ENCODE measurements around the gene EIF3J. TPM values are rescaled to one million over a fixed set of nuclear protein-coding genes. Genes with fewer than 3 reads are reported as not detected.

EIF3J gene
- total RNA-seq, 1 donor from 2014 or later = 78.9 TPM

DNA sequence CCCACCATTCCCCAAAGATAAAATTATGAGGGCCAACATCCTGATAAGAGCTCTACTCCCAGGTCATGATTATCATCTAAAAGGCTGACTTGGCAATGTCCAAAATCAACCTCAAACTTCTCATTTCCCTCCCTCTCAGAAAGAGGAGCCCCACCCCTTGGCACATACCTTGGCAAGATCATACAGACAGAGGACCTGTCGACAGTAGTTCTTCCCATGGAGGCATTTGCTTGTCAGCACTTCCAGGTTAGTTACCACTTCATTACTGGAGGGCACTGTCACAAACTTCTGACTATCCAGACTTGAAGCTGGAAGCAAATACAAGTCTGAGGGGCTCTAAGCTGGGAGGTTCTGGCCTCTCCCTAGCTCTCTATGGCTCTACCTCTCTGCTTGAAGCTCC is 37.8 kb downstream of the EIF3J start:
- intact Hi-C loops (cut with micrococcal nuclease) = no loop called here
- Mint-ChIP-seq H3K27me3 (no peaks in the 10 kb centered on the region), H3K27ac (peak overlapping the region; percentile 59), H3K36me3 (ENCODE audit: low read depth) (peaks cover 49% of the 10 kb centered on the region), H3K9me3 (no peaks in the 10 kb centered on the region), H3K4me1 (peaks cover 5% of the 10 kb centered on the region), H3K4me3 (no peak overlapping the region)
- DNase-seq (no peak), ATAC-seq (ENCODE audit: low read depth) (no peak)
- TF ChIP-seq, protein P1, sequence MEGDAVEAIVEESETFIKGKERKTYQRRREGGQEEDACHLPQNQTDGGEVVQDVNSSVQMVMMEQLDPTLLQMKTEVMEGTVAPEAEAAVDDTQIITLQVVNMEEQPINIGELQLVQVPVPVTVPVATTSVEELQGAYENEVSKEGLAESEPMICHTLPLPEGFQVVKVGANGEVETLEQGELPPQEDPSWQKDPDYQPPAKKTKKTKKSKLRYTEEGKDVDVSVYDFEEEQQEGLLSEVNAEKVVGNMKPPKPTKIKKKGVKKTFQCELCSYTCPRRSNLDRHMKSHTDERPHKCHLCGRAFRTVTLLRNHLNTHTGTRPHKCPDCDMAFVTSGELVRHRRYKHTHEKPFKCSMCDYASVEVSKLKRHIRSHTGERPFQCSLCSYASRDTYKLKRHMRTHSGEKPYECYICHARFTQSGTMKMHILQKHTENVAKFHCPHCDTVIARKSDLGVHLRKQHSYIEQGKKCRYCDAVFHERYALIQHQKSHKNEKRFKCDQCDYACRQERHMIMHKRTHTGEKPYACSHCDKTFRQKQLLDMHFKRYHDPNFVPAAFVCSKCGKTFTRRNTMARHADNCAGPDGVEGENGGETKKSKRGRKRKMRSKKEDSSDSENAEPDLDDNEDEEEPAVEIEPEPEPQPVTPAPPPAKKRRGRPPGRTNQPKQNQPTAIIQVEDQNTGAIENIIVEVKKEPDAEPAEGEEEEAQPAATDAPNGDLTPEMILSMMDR (IDR thresholded peaks at IDR 0.05) = no peak
- CTCF ChIA-PET = interaction anchor here (1.2 to 1.7 kb wide), 2 partner anchors 11 to 162 kb away, joined by 3 to 4 read pairs; partner anchors contain the start of gene TRIM69
- POLR2A ChIA-PET = no interaction called here

DNA sequence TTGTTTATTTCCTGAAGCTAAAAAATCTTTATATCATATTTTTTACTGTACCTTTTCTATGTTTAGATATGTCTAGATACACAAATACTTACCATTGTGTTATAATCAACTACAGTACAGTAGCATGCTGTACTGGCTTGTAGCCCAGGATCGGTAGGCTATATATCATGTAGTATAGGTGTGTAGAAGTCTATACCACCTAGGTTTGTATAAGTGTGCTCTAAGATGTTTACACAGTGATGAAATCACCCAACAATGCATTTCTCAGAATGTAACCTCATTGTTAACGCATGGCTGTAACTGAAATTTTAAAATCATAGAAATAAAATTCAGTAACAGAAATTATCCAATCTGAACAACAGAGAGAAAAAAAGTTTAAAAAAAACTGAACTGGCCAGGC is 43.2 kb downstream of the EIF3J start:
- peaks cover 8% of the 10 kb centered on the region for H3K4me1 Mint-ChIP-seq
- H3K4me3 Mint-ChIP-seq = no peak overlapping the region
- ChIA-PET CTCF (interaction anchor here (1.5 to 5.3 kb wide), 3 partner anchors 9 to 157 kb away, joined by 3 to 42 read pairs (median 22); partner anchors contain the start of gene TRIM69), POLR2A (interaction anchor here (0.6 to 1.0 kb wide), 3 partner anchors 9 to 621 kb away, joined by 3 to 4 read pairs (median 3); no protein-coding TSS in a partner anchor)
- no peak for DNase-seq
- H3K9me3 Mint-ChIP-seq = no peaks in the 10 kb centered on the region
- no peak overlapping the region for H3K27ac Mint-ChIP-seq
- H3K36me3 Mint-ChIP-seq (ENCODE audit: low read depth) = peaks cover 52% of the 10 kb centered on the region
- H3K27me3 Mint-ChIP-seq = no peaks in the 10 kb centered on the region
- TF ChIP-seq, protein P1 (IDR thresholded peaks at IDR 0.05) = no peak
- no peak for ATAC-seq (ENCODE audit: low read depth)
- intact Hi-C loops (cut with micrococcal nuclease) = loop anchor here (5.0 kb wide), 2 partner anchors 342 to 457 kb away; no protein-coding TSS in a partner anchor

DNA sequence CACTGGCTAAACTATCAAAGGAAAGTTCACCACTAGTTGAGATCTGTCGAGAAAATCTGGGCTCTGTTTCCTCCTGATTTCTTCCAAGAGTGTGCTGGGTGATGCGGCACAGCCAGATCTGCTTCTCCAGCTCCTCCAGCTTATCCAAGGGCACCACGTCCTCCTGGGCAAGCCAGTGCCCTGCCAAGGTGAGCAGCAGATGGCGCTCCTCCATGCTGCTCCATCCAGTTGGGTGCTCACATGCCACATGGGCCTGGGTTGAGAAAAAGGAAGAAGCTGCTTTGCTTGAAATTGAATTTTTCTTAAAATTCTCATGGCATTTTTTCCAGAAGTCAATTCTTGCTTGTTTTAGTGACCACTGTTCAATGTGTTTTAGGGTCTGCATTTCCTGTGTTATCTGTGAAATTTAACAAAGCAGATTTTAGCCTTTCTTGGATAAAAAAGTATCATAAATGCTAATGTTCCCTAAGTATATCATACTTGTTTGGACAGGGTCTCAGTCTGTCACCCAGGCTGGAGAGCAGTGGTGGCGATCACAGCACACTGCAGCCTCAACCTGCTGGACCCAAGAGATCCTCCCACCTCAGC is 47.3 kb downstream of the EIF3J start:
- H3K4me3 Mint-ChIP-seq = no peak overlapping the region
- no peaks in the 10 kb centered on the region for H3K27me3 Mint-ChIP-seq
- ChIA-PET CTCF (interaction anchor here (0.6 to 3.5 kb wide), 8 partner anchors 9 to 153 kb away, joined by 3 to 37 read pairs (median 4); partner anchors contain the start of genes SPG11 and TRIM69), POLR2A (interaction anchor here (0.6 to 1.9 kb wide), 7 partner anchors 34 to 817 kb away, joined by 3 to 8 read pairs (median 5); partner anchors contain the start of genes B2M, PATL2, SPG11 and TRIM69)
- peaks cover 2% of the 10 kb centered on the region for H3K4me1 Mint-ChIP-seq
- TF ChIP-seq, protein P1 (IDR thresholded peaks at IDR 0.05) = no peak
- H3K9me3 Mint-ChIP-seq = no peaks in the 10 kb centered on the region
- DNase-seq (peak; percentile 31), ATAC-seq (ENCODE audit: low read depth) (peak; percentile 82)
- H3K36me3 Mint-ChIP-seq (ENCODE audit: low read depth) = peaks cover 75% of the 10 kb centered on the region
- H3K27ac Mint-ChIP-seq = no peak overlapping the region
- intact Hi-C loops (cut with micrococcal nuclease) = loop anchor here (5.0 kb wide), 2 partner anchors 338 to 453 kb away; no protein-coding TSS in a partner anchor

DNA sequence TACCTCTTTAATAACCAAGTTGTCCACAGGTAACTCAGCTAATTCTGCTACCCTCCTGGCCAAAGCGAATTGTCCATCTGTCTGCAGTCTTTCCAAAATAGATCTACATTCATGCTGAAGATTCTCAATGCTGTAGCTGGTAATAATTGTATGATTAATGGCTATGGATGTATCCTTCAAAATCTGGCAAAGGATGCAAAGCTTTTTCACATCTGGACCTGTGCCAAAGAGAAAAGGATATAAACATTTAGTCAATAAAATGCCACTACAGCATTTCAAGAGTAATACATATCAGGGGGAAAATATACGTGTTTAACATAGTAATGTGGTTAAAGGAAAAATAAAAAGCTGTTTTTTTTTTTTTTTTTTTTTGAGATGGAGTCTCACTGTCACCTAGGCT is 48.7 kb downstream of the EIF3J start:
- CTCF ChIA-PET = interaction anchor here (1.1 to 3.5 kb wide), 2 partner anchors 10 to 78 kb away, joined by 4 to 10 read pairs; partner anchors contain the start of gene SPG11
- Mint-ChIP-seq H3K4me3 (no peak overlapping the region), H3K27ac (no peak overlapping the region), H3K9me3 (no peaks in the 10 kb centered on the region), H3K36me3 (ENCODE audit: low read depth) (peaks cover 80% of the 10 kb centered on the region), H3K27me3 (no peaks in the 10 kb centered on the region), H3K4me1 (peaks cover 2% of the 10 kb centered on the region)
- POLR2A ChIA-PET = interaction anchor here (0.6 to 0.8 kb wide), 4 partner anchors 78 to 814 kb away, joined by 3 to 10 read pairs (median 3); partner anchors contain the start of genes B2M and SPG11
- ATAC-seq (ENCODE audit: low read depth) = no peak
- no peak for DNase-seq
- intact Hi-C loops (cut with micrococcal nuclease) = no loop called here
- TF ChIP-seq, protein P1 (IDR thresholded peaks at IDR 0.05) = no peak

DNA sequence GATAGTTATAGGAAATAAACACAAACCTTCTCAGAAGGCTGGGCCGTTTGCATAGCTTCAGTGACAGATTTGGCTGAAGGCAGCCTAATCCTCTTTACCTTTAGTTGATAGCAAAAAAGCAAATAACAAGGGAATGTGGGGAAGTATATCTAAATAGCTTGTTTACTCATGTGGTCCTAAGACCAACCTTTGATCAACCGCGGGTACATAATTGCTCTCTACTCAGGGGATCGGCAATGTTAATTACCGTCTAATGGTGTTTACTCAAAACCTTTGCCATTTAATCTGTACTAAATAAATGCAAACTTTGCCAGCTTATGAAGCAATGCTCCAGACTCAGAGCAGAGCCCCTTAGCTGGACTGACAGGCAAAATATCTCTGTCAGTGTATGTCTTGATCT is 51.6 kb downstream of the EIF3J start:
- Mint-ChIP-seq H3K9me3 (no peaks in the 10 kb centered on the region), H3K27ac (no peak overlapping the region), H3K4me3 (no peak overlapping the region), H3K4me1 (peaks cover 5% of the 10 kb centered on the region), H3K27me3 (no peaks in the 10 kb centered on the region), H3K36me3 (ENCODE audit: low read depth) (peaks cover 85% of the 10 kb centered on the region)
- intact Hi-C loops (cut with micrococcal nuclease) = no loop called here
- TF ChIP-seq, protein P1 (IDR thresholded peaks at IDR 0.05) = no peak
- no peak for DNase-seq
- no peak for ATAC-seq (ENCODE audit: low read depth)
- POLR2A ChIA-PET = interaction anchor here (0.5 to 1.2 kb wide), 2 partner anchors 75 to 117 kb away, joined by 3 to 4 read pairs; no protein-coding TSS in a partner anchor
- CTCF ChIA-PET = interaction anchor here (1.0 to 3.7 kb wide), 2 partner anchors 10 to 150 kb away, joined by 3 to 22 read pairs; no protein-coding TSS in a partner anchor

Data from activated B cell treated with CpG ODN at 0.5 μM for 24 hours (primary cell).